ENCODE data around the gene SLC49A4.
"Not testable (repeated sequence)": the region's sequence is repeated elsewhere in the genome, so short reads cannot be mapped to it uniquely, and the experiment has no call there.

Gene SLC49A4, protein sequence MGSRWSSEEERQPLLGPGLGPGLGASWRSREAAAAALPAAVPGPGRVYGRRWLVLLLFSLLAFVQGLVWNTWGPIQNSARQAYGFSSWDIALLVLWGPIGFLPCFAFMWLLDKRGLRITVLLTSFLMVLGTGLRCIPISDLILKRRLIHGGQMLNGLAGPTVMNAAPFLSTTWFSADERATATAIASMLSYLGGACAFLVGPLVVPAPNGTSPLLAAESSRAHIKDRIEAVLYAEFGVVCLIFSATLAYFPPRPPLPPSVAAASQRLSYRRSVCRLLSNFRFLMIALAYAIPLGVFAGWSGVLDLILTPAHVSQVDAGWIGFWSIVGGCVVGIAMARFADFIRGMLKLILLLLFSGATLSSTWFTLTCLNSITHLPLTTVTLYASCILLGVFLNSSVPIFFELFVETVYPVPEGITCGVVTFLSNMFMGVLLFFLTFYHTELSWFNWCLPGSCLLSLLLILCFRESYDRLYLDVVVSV

DNA sequence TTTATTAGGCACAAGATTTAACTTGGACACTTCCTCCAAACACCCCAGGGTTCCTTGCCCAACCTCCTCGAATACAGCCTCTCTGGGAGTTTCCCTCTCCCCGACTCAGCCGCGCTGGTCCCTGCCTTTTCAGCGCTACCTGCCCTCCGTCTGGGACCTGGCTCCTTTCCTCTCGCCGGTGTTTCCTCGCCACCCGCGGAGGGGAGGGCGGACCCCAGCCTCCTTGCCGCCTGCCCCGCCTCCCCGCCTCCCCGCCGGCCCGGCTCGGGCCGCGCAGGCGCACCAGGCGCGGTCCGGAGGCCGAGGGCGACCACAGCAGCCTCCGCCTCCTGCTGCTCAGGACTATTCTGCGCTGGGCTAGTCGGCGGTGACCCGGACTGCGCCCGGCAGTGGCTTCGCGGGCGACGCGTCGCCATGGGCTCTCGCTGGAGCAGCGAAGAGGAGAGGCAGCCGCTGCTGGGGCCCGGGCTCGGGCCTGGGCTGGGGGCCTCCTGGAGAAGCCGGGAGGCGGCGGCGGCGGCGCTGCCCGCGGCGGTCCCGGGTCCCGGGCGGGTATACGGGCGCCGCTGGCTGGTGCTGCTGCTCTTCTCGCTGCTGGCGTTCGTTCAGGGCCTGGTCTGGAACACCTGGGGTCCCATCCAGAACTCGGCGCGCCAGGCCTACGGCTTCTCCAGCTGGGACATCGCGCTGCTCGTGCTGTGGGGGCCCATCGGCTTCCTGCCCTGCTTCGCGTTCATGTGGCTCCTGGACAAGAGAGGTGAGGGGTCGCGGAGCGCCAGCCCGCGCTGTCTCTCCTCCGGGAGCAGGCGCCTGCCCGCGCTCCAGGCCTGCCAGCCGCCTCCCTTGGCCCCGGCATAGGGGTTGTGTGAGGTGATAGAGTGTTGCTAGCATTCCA lies at the start of gene SLC49A4:
Gene SLC49A4 (plus strand): TSS at position 291 of the 895 bp plus-strand sequence. CDS start 124 bp downstream, at position 415.
- TF ChIP-seq POLR2AphosphoS5 (IDR thresholded peaks at IDR 0.05; ENCODE audit: borderline replicate concordance, low read depth, low read length) (peak; percentile 89), FOXP2 (optimal IDR thresholded peaks at IDR 0.05; ENCODE audit: control extremely low read depth, extremely low read length, insufficient read depth) (no peak), EZH2 (IDR thresholded peaks at IDR 0.05) (no peak)
- Histone ChIP-seq H3K36me3 (ENCODE audit: insufficient read depth, low read length) (no peaks in the 10 kb centered on the region), H3K9ac (ENCODE audit: insufficient read length) (peak within 1 kb of the TSS; percentile 87), H3K27ac (peak within 1 kb of the TSS; percentile 89), H3K4me3 (peak within 1 kb of the TSS; percentile 92), H3K9me3 (ENCODE audit: low read depth, low read length) (no peaks in the 10 kb centered on the region)
- DNase-seq (ENCODE audit: low read depth, low spot score), result no peak

DNA sequence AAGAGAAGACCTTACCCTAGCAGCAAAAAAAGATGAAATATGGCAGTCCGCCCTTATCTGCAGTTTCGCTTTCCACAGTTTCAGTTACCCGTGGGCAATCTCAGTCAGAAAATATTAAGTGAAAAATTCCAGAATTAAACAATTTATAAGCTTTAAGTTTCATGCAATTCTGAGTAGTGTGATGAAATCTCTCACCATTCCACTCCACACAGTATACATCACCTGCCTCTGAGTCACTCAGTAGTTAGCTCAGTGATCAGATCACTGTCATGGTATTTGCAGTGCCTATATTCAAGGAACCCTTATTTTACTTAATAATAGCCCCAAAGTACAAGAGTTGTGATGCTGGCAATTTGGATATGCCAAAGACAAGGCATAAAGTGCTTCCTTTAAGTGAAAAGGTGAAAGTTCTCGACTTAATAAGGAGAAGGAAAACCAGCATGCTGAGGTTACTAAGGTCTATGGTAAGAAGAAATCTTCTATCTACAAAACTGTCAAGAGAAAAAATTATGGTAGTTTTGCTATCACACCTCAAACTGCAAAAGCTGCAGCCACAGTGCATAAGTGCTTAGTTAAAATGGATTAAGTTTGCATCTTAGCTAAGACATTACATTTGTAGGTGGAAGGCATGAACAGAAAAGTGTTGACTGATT lies 49.4 kb upstream of the SLC49A4 start:
- H3K9me3 ChIP-seq (ENCODE audit: low read depth, low read length), result peaks cover 6% of the 10 kb centered on the region; the same call in 1 of the 2 replicates
- peaks cover 25% of the 10 kb centered on the region for H3K36me3 ChIP-seq (ENCODE audit: insufficient read depth, low read length)
- no peak for TF ChIP-seq EZH2 (IDR thresholded peaks at IDR 0.05)
- no peak for TF ChIP-seq POLR2AphosphoS5 (IDR thresholded peaks at IDR 0.05; ENCODE audit: borderline replicate concordance, low read depth, low read length)
- TF ChIP-seq FOXP2 (optimal IDR thresholded peaks at IDR 0.05; ENCODE audit: control extremely low read depth, extremely low read length, insufficient read depth), result no peak
- H3K9ac ChIP-seq (ENCODE audit: insufficient read length), result no peak overlapping the region
- no peak overlapping the region for H3K4me3 ChIP-seq
- H3K27ac ChIP-seq, result no peak overlapping the region
- no peak for DNase-seq (ENCODE audit: low read depth, low spot score)

DNA sequence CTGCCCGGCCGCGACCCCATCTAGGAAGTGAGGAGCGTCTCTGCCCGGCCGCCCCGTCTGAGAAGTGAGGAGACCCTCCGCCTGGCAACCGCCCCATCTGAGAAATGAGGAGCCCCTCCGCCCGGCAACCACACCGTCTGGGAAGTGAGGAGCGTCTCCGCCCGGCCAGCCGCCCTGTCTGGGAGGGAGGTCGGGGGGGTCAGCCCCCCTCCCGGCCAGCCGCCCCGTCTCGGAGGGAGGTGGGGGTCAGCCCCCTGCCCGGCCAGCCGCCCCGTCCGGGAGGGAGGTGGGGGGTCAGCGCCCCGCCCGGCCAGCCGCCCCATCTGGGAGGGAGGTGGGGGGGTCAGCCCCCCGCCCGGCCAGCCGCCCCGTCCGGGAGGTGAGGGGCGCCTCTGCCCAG lies 47.6 kb upstream of the SLC49A4 start:
- not testable (repeated sequence) for H3K9ac ChIP-seq (ENCODE audit: insufficient read length); H3K27ac ChIP-seq; H3K9me3 ChIP-seq (ENCODE audit: low read depth, low read length); DNase-seq (ENCODE audit: low read depth, low spot score); H3K4me3 ChIP-seq
- peaks cover 29% of the 10 kb centered on the region for H3K36me3 ChIP-seq (ENCODE audit: insufficient read depth, low read length)

DNA sequence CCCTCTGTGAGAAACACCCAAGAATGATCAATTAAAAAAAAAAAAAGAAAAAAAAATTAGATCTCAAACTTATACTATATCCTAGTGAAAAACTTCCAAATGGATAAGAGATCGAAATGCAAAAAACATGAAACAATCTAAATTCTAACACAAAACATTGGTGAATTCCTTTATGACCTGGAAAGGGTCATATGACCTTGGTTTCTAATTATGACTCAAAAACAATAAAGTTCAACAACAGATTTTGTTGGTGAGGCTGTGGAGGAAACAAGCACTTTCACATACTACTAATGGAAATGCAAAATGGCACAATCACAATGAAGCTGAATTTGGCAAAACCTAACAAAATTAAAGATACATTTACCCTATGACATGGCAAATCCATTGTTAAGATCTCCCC lies 46.5 kb upstream of the SLC49A4 start:
- Histone ChIP-seq H3K9ac (ENCODE audit: insufficient read length) (no peak overlapping the region), H3K9me3 (ENCODE audit: low read depth, low read length) (no peaks in the 10 kb centered on the region), H3K27ac (no peak overlapping the region), H3K36me3 (ENCODE audit: insufficient read depth, low read length) (peaks cover 20% of the 10 kb centered on the region), H3K4me3 (no peak overlapping the region)
- TF ChIP-seq POLR2AphosphoS5 (IDR thresholded peaks at IDR 0.05; ENCODE audit: borderline replicate concordance, low read depth, low read length) (no peak), FOXP2 (optimal IDR thresholded peaks at IDR 0.05; ENCODE audit: control extremely low read depth, extremely low read length, insufficient read depth) (no peak), EZH2 (IDR thresholded peaks at IDR 0.05) (no peak)
- DNase-seq (ENCODE audit: low read depth, low spot score), result no peak

DNA sequence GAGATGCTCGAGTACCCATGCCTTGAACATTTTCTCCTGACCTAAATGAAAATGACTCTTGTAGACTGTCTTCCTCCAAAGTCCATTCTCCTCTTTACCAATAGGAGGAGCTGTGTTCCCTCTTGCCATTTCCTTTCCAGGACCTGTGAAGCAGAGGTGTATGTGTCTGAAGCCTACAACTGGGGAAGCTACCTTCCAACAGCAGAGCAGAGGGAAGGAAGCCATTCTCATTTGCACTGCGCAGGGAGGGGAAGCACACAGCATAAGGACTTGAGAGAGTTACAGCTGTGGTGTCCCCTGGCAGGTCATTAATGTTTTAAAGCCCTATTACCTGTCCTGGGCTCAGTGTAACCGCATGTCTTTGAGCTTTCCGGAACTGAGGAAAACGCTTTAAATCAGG lies 39.9 kb upstream of the SLC49A4 start:
- no peak for TF ChIP-seq EZH2 (IDR thresholded peaks at IDR 0.05)
- TF ChIP-seq FOXP2 (optimal IDR thresholded peaks at IDR 0.05; ENCODE audit: control extremely low read depth, extremely low read length, insufficient read depth), result no peak
- TF ChIP-seq POLR2AphosphoS5 (IDR thresholded peaks at IDR 0.05; ENCODE audit: borderline replicate concordance, low read depth, low read length), result no peak
- no peak for DNase-seq (ENCODE audit: low read depth, low spot score)
- Histone ChIP-seq H3K27ac (no peak overlapping the region), H3K4me3 (no peak overlapping the region), H3K36me3 (ENCODE audit: insufficient read depth, low read length) (peaks cover 34% of the 10 kb centered on the region), H3K9ac (ENCODE audit: insufficient read length) (no peak overlapping the region), H3K9me3 (ENCODE audit: low read depth, low read length) (no peaks in the 10 kb centered on the region)

DNA sequence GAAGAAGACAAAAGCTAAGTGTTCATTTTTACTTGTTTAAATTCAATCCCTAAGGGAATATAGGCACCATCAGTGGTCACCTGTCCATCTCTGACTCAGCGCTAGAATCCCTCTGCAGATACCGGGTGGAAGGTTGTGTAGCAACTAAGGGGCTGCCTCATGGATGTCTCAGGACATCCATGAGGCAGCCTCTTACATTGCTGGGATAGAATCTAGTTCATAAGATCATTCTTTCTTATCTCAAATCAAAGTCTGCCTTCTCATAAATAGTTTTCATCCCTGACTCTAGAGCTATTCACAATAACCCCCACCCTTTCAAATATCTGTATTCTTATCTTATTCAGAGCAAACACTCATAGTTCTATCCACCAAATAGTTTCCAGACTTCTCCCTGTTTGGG lies 39.4 kb upstream of the SLC49A4 start:
- peaks cover 34% of the 10 kb centered on the region for H3K36me3 ChIP-seq (ENCODE audit: insufficient read depth, low read length)
- TF ChIP-seq POLR2AphosphoS5 (IDR thresholded peaks at IDR 0.05; ENCODE audit: borderline replicate concordance, low read depth, low read length) (no peak), EZH2 (IDR thresholded peaks at IDR 0.05) (no peak), FOXP2 (optimal IDR thresholded peaks at IDR 0.05; ENCODE audit: control extremely low read depth, extremely low read length, insufficient read depth) (no peak)
- no peak overlapping the region for H3K27ac ChIP-seq
- DNase-seq (ENCODE audit: low read depth, low spot score), result no peak
- no peak overlapping the region for H3K4me3 ChIP-seq
- H3K9me3 ChIP-seq (ENCODE audit: low read depth, low read length), result no peaks in the 10 kb centered on the region
- H3K9ac ChIP-seq (ENCODE audit: insufficient read length), result no peak overlapping the region

DNA sequence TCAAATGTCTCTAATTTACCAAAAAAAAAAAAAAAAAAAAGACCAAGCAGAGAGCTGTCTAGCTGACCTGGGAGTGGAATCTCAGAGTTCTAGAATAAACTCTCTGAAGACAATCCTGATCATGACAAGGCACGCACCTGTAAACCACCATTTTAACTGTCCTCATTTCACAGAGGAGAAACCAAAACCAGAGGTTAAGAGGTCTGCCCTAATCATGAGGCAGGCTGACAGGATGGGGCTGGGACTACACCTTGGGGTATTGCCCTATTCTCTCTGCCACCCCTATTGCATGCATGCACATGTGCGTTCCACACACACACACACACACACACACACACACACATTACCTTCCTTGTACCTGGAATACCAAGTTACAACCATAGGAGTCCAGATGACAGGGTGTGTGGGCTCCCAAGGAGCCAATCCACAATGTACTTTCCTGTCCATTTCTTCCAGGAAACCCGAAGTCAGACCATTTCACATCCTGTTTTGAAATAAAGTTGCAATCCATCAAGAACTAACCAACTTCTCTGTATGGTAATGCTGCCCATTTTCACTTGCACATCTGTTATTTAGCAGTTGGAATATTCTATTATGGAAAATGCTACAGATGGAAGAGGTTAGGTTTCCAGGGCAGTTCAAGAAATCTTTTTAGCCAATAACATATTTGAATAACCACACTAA lies 35.9 kb upstream of the SLC49A4 start:
- Histone ChIP-seq H3K27ac (peak overlapping the region; percentile 96), H3K9me3 (ENCODE audit: low read depth, low read length) (no peaks in the 10 kb centered on the region), H3K9ac (ENCODE audit: insufficient read length) (peak overlapping the region; percentile 9), H3K36me3 (ENCODE audit: insufficient read depth, low read length) (peaks cover 22% of the 10 kb centered on the region), H3K4me3 (no peak overlapping the region)
- no peak for DNase-seq (ENCODE audit: low read depth, low spot score)
- no peak for TF ChIP-seq EZH2 (IDR thresholded peaks at IDR 0.05)
- TF ChIP-seq FOXP2 (optimal IDR thresholded peaks at IDR 0.05; ENCODE audit: control extremely low read depth, extremely low read length, insufficient read depth), result no peak
- no peak for TF ChIP-seq POLR2AphosphoS5 (IDR thresholded peaks at IDR 0.05; ENCODE audit: borderline replicate concordance, low read depth, low read length)

All from SK-N-MC (cell line).